ENCODE data around the gene CCDC12. TPM values are rescaled to one million over a fixed set of nuclear protein-coding genes. Genes with fewer than 3 reads are reported as not detected.

CCDC12 gene
- total and polyA plus RNA-seq, 9 of the 15 experiments (the other 6 are each of a cell fraction or from before 2014, with no cell fraction given) = 8.9 to 201 (median 86.9) TPM

DNA sequence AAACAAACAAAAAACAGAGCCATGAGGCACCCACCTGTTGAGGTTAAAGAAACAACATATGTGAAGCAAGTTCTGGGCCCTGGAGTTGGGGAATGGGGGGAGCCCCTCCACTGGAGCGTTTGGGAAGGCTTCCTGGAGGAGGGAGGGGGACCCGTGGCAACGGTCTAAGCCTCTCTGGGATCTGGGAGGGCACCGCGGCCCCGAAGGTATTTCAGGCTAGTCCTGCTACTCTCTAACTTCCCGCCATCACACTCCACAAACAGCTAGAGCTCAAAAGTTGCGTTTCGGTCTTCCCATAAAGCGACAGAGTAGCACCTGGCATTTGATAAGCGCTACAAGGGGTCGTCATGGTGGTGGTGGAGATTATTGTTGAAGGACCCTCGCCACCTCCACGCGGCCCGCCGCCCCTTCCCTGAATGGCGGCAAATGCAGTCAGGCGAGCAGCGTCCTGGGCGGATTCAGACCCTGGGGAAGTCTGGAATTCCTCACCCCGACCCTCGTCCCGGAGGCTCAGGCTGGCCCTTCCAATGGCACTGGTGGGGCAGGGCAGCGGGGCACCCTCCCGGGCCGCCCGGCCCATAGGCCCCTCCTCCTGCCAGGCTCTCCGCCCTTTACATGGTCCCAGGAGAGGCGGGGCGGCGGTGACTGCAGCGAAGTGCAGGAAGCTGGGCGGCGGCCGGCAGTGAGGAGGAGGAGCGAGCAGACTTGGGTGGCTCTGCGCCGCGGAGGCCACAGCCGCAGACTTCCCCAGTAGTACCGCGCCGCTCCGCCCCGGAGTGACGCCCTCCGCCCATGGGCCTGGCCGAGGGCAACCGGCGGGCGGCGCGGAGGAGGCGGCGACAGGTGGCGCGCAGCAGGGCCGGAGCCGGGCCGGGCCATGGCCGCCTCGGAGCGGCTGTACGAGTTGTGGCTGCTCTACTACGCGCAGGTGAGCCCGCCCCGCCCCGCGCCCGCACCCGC is 2.7 kb upstream of the CCDC12 start, which contains the start of gene NBEAL2 (continued):
- TF ChIP-seq, protein P1, sequence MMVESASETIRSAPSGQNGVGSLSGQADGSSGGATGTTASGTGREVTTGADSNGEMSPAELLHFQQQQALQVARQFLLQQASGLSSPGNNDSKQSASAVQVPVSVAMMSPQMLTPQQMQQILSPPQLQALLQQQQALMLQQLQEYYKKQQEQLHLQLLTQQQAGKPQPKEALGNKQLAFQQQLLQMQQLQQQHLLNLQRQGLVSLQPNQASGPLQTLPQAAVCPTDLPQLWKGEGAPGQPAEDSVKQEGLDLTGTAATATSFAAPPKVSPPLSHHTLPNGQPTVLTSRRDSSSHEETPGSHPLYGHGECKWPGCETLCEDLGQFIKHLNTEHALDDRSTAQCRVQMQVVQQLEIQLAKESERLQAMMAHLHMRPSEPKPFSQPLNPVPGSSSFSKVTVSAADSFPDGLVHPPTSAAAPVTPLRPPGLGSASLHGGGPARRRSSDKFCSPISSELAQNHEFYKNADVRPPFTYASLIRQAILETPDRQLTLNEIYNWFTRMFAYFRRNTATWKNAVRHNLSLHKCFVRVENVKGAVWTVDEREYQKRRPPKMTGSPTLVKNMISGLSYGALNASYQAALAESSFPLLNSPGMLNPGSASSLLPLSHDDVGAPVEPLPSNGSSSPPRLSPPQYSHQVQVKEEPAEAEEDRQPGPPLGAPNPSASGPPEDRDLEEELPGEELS (CRISPR knock-in tag; IDR thresholded peaks at IDR 0.05; ENCODE audit: borderline replicate concordance) = 0 out of 2 replicates have a peak, but pooled peaks have one; percentile 33
- peak; percentile 83 for TF ChIP-seq ZFX (CRISPR knock-in tag; IDR thresholded peaks at IDR 0.05)
- TF ChIP-seq POLR2B (IDR thresholded peaks at IDR 0.05; ENCODE audit: low read depth, partially characterized antibody) = peak; percentile 81
- TF ChIP-seq NR4A1 (CRISPR knock-in tag; IDR thresholded peaks at IDR 0.05) = 0 out of 2 replicates have a peak, but pooled peaks have one; percentile 33
- TF ChIP-seq NR4A1 (tag; IDR thresholded peaks at IDR 0.05) = no peak
- TF ChIP-seq, protein P2, sequence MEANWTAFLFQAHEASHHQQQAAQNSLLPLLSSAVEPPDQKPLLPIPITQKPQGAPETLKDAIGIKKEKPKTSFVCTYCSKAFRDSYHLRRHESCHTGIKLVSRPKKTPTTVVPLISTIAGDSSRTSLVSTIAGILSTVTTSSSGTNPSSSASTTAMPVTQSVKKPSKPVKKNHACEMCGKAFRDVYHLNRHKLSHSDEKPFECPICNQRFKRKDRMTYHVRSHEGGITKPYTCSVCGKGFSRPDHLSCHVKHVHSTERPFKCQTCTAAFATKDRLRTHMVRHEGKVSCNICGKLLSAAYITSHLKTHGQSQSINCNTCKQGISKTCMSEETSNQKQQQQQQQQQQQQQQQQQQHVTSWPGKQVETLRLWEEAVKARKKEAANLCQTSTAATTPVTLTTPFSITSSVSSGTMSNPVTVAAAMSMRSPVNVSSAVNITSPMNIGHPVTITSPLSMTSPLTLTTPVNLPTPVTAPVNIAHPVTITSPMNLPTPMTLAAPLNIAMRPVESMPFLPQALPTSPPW (CRISPR knock-in tag; IDR thresholded peaks at IDR 0.05) = peak; percentile 99
- TF ChIP-seq, protein P3, sequence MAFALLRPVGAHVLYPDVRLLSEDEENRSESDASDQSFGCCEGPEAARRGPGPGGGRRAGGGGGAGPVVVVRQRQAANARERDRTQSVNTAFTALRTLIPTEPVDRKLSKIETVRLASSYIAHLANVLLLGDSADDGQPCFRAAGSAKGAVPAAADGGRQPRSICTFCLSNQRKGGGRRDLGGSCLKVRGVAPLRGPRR (CRISPR knock-in tag; IDR thresholded peaks at IDR 0.05) = peak; percentile 78; the same call in 1 of the 2 replicates
- peak; percentile 45; the same call in 1 of the 2 replicates for TF ChIP-seq ARID1B (IDR thresholded peaks at IDR 0.05)
- no peak for TF ChIP-seq ZFP1 (CRISPR knock-in tag; IDR thresholded peaks at IDR 0.05)
- TF ChIP-seq ZNF79 (CRISPR knock-in tag; IDR thresholded peaks at IDR 0.05; ENCODE audit: low read depth) = no peak
- TF ChIP-seq YY1 (IDR thresholded peaks at IDR 0.05; ENCODE audit: borderline replicate concordance in 1 of 3, control insufficient read depth in 1 of 3, extremely low read depth in 1 of 3, insufficient read depth in 3 of 3, insufficient read length in 1 of 3, insufficient replicate concordance in 2 of 3, low read depth in 1 of 3, low read length in 2 of 3) = peak in 2 of 3 experiments; percentile 84 to 86
- TF ChIP-seq MITF (IDR thresholded peaks at IDR 0.05) = 0 out of 2 replicates have a peak, but pooled peaks have one; percentile 26
- no peak for TF ChIP-seq HIVEP1 (CRISPR knock-in tag; IDR thresholded peaks at IDR 0.05)
- TF ChIP-seq DPF2 (IDR thresholded peaks at IDR 0.05) = 0 out of 2 replicates have a peak, but pooled peaks have one; percentile 4
- TF ChIP-seq JUN (IDR thresholded peaks at IDR 0.05; ENCODE audit: borderline replicate concordance, low read depth, low read length) = peak; percentile 36; the same call in 1 of the 2 replicates
- no peak; the same call in 1 of the 2 replicates for TF ChIP-seq JUN (CRISPR knock-in tag; IDR thresholded peaks at IDR 0.05; ENCODE audit: borderline replicate concordance)
- TF ChIP-seq, protein P4, sequence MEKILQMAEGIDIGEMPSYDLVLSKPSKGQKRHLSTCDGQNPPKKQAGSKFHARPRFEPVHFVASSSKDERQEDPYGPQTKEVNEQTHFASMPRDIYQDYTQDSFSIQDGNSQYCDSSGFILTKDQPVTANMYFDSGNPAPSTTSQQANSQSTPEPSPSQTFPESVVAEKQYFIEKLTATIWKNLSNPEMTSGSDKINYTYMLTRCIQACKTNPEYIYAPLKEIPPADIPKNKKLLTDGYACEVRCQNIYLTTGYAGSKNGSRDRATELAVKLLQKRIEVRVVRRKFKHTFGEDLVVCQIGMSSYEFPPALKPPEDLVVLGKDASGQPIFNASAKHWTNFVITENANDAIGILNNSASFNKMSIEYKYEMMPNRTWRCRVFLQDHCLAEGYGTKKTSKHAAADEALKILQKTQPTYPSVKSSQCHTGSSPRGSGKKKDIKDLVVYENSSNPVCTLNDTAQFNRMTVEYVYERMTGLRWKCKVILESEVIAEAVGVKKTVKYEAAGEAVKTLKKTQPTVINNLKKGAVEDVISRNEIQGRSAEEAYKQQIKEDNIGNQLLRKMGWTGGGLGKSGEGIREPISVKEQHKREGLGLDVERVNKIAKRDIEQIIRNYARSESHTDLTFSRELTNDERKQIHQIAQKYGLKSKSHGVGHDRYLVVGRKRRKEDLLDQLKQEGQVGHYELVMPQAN (IDR thresholded peaks at IDR 0.05; ENCODE audit: borderline replicate concordance) = peak; percentile 25; the same call in 1 of the 2 replicates
